Measurements from ENCODE around the gene RELL2. TPM values are rescaled to one million over a fixed set of nuclear protein-coding genes. Genes with fewer than 3 reads are reported as not detected.

The RELL2 gene
- total RNA-seq, 2 experiments from 2014 or later, result 28.0 to 43.1 TPM

DNA sequence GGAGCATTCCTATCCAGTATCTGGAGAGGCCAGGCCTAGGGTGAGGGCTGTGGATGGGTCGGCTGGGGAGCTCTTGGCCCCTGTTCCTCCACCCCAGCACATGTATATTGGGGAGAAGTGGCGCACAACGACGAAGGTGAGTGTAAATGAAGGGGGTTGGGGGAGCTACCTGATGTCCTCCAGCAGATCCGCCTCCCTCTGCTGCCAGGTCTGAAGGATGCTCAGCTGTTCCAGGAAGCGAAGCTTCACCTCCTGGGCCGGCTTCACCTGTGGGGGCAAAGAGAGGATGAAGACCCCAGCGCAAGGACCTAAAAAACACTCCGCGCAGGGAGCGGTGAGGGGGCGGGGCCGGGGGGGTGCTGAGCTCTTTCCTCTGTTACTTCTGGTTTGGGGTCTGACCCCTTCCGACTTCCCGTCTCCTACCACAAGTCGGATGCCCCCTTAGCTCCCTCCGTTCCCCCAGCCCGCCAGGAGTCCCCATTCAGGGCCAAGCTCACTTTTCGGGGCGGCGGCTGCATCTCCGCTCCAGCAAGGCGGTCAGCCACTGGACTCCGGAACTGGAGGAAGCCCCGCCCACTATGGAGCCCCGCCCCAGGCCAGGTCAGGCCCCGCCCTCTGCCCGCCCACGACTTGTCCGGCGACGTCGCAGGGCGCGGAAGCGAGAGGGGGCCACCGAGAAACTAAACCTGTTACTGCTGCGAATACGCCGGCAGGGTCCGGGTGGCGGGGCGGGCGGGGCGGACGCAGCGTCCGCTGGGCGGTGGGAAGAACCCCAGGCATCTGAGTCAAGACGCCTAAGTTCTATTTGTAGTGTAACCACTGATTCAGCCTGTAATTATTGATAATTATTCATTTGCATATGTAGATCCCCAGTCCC lies 14.3 kb downstream of the RELL2 start, which contains the start of gene FCHSD1:
FCHSD1 (minus strand) TSS at position 568 of the 877 bp plus-strand sequence; CDS start at position 518, 50 bp downstream.
- ChIA-PET CTCF (ENCODE audit: unreplicated experiment) (interaction anchor here (0.6 to 1.3 kb wide), 6 partner anchors 12 to 318 kb away, joined by 3 to 4 read pairs (median 4); partner anchors contain the start of genes HDAC3, RELL2 and RNF14), POLR2A (interaction anchor here (0.9 to 2.9 kb wide), 7 partner anchors 12 to 59 kb away, joined by 3 to 18 read pairs (median 4); partner anchors contain the start of genes HDAC3 and RELL2)
- BruUV-seq (replicated peaks), result TSS peak; percentile 70
- Histone ChIP-seq H3K9me3 (ENCODE audit: low read length) (no peaks in the 10 kb centered on the region), H3K4me2 (ENCODE audit: low read length) (peak within 1 kb of the TSS; percentile 97), H2AFZ (ENCODE audit: low read length) (peak within 1 kb of the TSS; percentile 84), H4K20me1 (ENCODE audit: insufficient read depth, low read length) (no peaks in the 10 kb centered on the region), H3K4me3 (ENCODE audit: low read depth, low read length, poor library complexity, severe bottlenecking) (peak within 1 kb of the TSS; percentile 73), H3K27ac (ENCODE audit: low read depth, low read length, poor library complexity, severe bottlenecking) (no peak within 1 kb of the TSS), H3K9me2 (ENCODE audit: insufficient read depth, low read length) (no peaks in the 10 kb centered on the region), H3K79me2 (ENCODE audit: insufficient read depth, low read depth, low read length) (no peaks in the 10 kb centered on the region), H3K4me1 (ENCODE audit: insufficient read depth, low read length, poor library complexity, severe bottlenecking) (peaks cover 13% of the 10 kb centered on the region), H3K36me3 (ENCODE audit: insufficient read depth, low read length) (no peaks in the 10 kb centered on the region)
- TF ChIP-seq, protein P1, sequence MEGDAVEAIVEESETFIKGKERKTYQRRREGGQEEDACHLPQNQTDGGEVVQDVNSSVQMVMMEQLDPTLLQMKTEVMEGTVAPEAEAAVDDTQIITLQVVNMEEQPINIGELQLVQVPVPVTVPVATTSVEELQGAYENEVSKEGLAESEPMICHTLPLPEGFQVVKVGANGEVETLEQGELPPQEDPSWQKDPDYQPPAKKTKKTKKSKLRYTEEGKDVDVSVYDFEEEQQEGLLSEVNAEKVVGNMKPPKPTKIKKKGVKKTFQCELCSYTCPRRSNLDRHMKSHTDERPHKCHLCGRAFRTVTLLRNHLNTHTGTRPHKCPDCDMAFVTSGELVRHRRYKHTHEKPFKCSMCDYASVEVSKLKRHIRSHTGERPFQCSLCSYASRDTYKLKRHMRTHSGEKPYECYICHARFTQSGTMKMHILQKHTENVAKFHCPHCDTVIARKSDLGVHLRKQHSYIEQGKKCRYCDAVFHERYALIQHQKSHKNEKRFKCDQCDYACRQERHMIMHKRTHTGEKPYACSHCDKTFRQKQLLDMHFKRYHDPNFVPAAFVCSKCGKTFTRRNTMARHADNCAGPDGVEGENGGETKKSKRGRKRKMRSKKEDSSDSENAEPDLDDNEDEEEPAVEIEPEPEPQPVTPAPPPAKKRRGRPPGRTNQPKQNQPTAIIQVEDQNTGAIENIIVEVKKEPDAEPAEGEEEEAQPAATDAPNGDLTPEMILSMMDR (conservative IDR thresholded peaks at IDR 0.05; ENCODE audit: low read length), result no peak
- TF ChIP-seq EZH2phosphoT487 (IDR thresholded peaks at IDR 0.05; ENCODE audit: borderline replicate concordance, low read depth, low read length), result no peak
- intact Hi-C loops (cut with micrococcal nuclease; ENCODE audit: unreplicated experiment), result no loop called here
- DNase-seq (ENCODE audit: low spot score), result peak; percentile 87

DNA sequence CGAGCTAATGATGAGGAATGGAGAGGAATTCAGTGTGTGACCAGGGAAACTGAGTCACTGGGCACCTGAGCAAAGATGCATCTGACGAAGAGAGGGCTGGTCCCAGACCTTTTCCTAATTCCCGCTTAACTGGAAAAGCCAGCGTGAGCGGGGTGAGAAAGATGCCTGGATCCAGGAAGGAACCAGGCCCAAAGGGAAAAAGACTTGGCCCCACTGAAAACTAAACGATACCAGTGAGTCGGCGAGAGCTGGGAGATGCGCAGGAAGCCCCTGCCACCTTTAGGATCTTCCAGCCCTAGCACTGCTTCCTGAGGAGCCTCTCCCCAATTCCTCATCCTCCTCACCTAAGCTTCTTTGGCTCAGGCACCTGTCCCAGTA lies 14.9 kb downstream of the RELL2 start:
- Histone ChIP-seq H3K9me3 (ENCODE audit: low read length) (no peaks in the 10 kb centered on the region), H2AFZ (ENCODE audit: low read length) (peak overlapping the region; percentile 84), H3K4me2 (ENCODE audit: low read length) (peak overlapping the region; percentile 97), H4K20me1 (ENCODE audit: insufficient read depth, low read length) (no peaks in the 10 kb centered on the region), H3K4me3 (ENCODE audit: low read depth, low read length, poor library complexity, severe bottlenecking) (peak overlapping the region; percentile 73), H3K9me2 (ENCODE audit: insufficient read depth, low read length) (no peaks in the 10 kb centered on the region), H3K79me2 (ENCODE audit: insufficient read depth, low read depth, low read length) (no peaks in the 10 kb centered on the region), H3K36me3 (ENCODE audit: insufficient read depth, low read length) (no peaks in the 10 kb centered on the region), H3K27ac (ENCODE audit: low read depth, low read length, poor library complexity, severe bottlenecking) (no peak overlapping the region), H3K4me1 (ENCODE audit: insufficient read depth, low read length, poor library complexity, severe bottlenecking) (peaks cover 13% of the 10 kb centered on the region)
- TF ChIP-seq, protein P1 (conservative IDR thresholded peaks at IDR 0.05; ENCODE audit: low read length), result no peak
- TF ChIP-seq EZH2phosphoT487 (IDR thresholded peaks at IDR 0.05; ENCODE audit: borderline replicate concordance, low read depth, low read length), result no peak
- no TSS peak for BruUV-seq (replicated peaks)
- intact Hi-C loops (cut with micrococcal nuclease; ENCODE audit: unreplicated experiment), result no loop called here
- no peak for DNase-seq (ENCODE audit: low spot score)
- ChIA-PET CTCF (ENCODE audit: unreplicated experiment) (interaction anchor here (1.2 to 1.3 kb wide), 2 partner anchors 12 to 14 kb away, joined by 3 to 4 read pairs; no protein-coding TSS in a partner anchor), POLR2A (interaction anchor here (0.9 to 2.9 kb wide), 4 partner anchors 11 to 60 kb away, joined by 3 to 18 read pairs (median 4); partner anchors contain the start of genes HDAC3 and RELL2)

Measured in OCI-LY7 (cell line).